Left cardiac atrium (tissue), 4 donors: ENCODE data around the gene PHF23. TPM values are rescaled to one million over a fixed set of nuclear protein-coding genes. Genes with fewer than 3 reads are reported as not detected.

Experiments used
- ATAC-seq, 2 donors: fragments of 200-7000 bp; cut with Tn5 transposase; one replicate each; pipeline ENCODE4 v1.9.1; 2020; ENCODE audit warnings: mild to moderate bottlenecking in 2 of 2, moderate library complexity in 2 of 2
- DNase-seq: peaks from one replicate; pipeline ENCODE4 v3.0.0-alpha.2; 2020
- intact Hi-C, 2 donors: fragments of 100-400 bp; cut with DNase I; formaldehyde crosslinking; loops; one replicate each; pipeline versions ENCODE4 v1.14.1 to v1.15.1; 2022 to 2023
- total RNA-seq, 2 donors: library from RNA; stranded (reverse); fragmentation: NEBNext Ultra II Directional; extraction: Animal tissue kit (Norgen Biotek cat#: 25700); gene quantifications; one replicate each; pipeline ENCODE4 v1.2.1, GENCODE V29; 2021
- donor health status: DM: no; HTN: yes; CAD: no.
- donor health status: DM: no; HTN: yes; CAD: no; lungs with severe emphysema.
- donor health status: DM: yes; HTN: yes; CAD: no.
- donor health status: Dilated cardiomyopathy.

The PHF23 gene
- total RNA-seq, 2 donors from 2014 or later = 18.5 to 27.5 TPM

DNA sequence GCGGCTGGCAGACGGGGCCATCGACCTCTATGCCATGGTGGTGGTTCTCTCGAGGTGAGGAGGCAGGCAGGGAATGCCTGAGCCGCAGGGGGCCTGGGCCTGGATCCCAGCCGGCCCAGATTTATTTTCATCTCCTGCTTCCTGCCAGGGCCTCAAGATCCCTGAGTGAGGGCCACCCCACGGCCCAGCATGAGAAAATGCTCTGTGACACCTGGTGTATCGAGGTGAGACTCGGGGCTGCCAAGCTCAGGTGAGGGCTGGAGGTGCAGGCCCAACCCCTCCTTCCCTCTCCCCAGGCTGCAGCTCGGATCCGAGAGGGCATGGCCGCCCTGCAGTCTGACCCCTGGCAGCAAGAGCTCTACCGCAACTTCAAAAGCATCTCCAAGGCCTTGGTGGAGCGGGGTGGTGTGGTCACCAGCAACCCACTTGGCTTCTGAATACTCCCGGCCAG lies 14.6 kb downstream of the PHF23 start:
- intact Hi-C loops = no loop called here
- ATAC-seq = no peak
- DNase-seq = no peak

DNA sequence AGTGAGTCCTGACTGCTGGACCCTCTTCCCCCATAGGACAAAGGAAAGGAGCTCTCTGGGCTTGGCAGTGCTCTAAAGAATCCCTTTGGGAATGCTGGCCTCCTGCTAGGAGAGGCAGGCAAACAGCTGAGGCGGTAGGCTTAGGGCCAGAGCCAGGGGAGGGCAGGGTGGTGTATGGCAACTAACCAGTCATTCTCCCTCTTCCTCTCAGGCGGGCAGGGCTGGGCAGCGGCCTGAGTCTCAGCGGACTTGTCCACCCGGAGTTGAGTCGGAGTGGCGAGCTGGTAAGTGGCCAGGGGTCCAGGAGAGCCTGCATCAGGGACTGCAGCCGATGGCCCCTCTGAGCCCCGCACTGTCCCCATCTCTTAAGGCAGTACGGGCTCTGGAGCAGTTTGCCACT lies 15.1 kb downstream of the PHF23 start:
- ATAC-seq (no peak), DNase-seq (peak; percentile 29)
- intact Hi-C loops = no loop called here

- ATAC-seq (no peak), DNase-seq (no peak)
- intact Hi-C loops = no loop called here
Measured at GRCh38 chr17:7223375-7223774, 15.9 kb downstream of the PHF23 start.

- peak; percentile 20 for DNase-seq
- intact Hi-C loops = no loop called here
- no peak for ATAC-seq
Measured at GRCh38 chr17:7222972-7223292, 16.3 kb downstream of the PHF23 start.

DNA sequence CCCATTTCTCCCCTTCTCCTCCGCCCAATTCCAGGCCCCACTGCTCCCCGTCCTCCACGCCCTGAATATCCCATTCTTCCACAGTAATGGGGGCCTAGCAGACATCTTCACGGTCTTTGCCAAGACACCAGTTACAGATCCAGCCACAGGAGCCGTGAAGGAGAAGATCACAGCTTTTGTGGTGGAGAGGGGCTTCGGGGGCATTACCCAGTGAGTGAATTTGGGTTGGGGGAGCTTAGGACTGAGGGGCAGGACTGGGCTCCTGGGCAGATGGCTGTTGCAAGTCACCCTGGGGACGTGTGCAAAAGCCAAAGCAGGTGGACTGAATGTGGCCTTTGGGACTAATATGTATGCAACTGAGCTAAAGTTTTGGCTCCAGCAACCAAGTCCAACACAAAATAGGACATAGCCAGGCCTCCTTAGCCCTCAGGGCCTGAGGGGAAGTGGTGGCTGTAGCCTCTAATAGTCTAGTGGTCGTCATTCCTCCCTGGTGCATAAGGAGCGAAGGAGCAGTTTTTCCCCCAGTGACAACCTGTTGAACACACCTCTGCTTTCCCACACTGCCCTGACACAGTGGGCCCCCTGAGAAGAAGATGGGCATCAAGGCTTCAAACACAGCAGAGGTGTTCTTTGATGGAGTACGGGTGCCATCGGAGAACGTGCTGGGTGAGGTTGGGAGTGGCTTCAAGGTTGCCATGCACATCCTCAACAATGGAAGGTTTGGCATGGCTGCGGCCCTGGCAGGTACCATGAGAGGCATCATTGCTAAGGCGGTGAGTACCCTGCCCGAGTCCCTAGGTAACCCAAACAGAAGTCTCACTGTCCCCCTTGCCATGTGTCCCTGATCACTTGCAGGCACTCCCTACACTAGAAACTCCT lies 16.9 kb downstream of the PHF23 start:
- intact Hi-C loops = no loop called here
- ATAC-seq = no peak
- DNase-seq = no peak

- no peak for ATAC-seq
- intact Hi-C loops = no loop called here
Measured at GRCh38 chr17:7221278-7222092, 17.8 kb downstream of the PHF23 start.

GRCh38 chr17:7220593-7221277 lies 18.5 kb downstream of the PHF23 start:
- intact Hi-C loops = no loop called here
- peak in 1 of 2 donors; percentile 2 for ATAC-seq
- peak; percentile 60 for DNase-seq

More at GRCh38 chr17:7221278-7222092, 17.8 kb downstream of the PHF23 start:
- DNase-seq = peak; percentile 21

GRCh38 chr17:7219812-7220592 lies 19.3 kb downstream of the PHF23 start, which contains the start of the genes ACADVL and DLG4:
Gene ACADVL (plus strand): TSS chr17:7219938. CDS start chr17:7219985, 47 bp downstream.
Gene DLG4 (minus strand): TSS chr17:7219836.
- peak; percentile 98 for DNase-seq
- ATAC-seq = peak; percentile 82 to 90
- intact Hi-C loops = no loop called here

- intact Hi-C loops = no loop called here
- no peak for ATAC-seq
- no peak for DNase-seq
Measured at GRCh38 chr17:7219229-7219811, 19.9 kb downstream of the PHF23 start.

DNA sequence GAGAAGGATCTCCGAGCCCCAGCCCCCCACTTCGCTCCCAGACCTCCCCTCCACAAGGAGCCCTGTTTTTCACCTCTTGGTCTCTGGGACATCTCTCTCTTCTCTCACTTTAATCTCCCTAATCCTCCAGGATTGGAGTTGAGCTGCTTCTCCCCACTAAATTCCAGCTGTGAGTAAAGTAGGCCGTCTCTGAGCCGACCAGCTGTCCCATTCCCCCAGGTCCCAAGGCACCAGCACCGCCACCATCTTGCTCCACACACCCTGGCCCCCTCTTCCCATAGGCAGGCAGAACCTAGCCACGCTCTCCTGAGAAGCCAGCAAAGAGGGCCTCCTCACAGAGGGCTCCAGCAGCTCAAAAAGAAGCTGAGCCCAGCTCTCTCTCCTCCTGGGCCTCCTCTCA lies 20.5 kb downstream of the PHF23 start:
- intact Hi-C loops = no loop called here
- DNase-seq = peak; percentile 21
- no peak for ATAC-seq

GRCh38 chr17:7218166-7218565 lies 21.1 kb downstream of the PHF23 start:
- ATAC-seq = no peak
- peak; percentile 26 for DNase-seq
- intact Hi-C loops = no loop called here

- ATAC-seq (no peak), DNase-seq (peak; percentile 74)
- intact Hi-C loops = no loop called here
Measured at GRCh38 chr17:7217113-7217987, 21.9 kb downstream of the PHF23 start.

DNA sequence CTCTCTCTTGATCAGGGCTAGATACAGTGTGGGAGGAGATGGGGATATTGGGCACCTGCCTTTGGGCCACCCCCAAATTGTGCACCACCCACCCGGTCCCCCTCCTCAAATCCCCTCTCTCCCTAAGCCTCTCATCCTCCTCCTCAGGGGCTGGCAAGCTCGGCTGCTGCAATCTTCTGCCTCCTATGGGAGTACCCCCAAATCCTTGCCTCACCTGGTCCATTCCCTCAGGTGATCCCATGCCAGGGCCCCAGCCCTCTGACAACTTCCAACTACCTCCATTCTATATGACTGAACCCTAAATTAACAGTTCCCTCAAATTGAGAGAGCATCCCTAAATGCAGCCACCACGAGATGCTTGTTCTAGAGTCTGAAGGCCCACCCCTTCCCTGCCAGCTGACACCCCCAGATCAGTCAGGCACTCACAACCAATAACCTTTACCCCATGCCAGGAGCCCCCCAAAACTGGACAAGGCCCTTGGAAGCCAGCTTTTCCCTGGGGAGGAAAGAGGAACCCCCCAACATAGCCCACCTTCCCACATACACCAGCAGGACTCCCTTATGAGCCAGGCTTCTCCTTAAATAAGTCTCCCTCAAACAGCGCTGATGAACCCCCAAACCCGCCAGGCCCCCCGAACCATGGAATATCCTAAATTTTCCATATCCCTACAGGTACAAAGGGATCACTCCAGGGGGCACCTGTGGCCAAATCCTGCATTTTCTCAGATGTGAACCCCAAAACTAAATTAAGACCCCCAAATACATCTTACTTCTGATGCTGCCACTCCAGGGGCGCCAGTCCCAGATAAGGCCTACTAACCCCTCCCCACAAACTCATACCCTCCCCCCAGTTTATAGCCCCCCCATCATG lies 22.8 kb downstream of the PHF23 start:
- intact Hi-C loops = no loop called here
- no peak for ATAC-seq

GRCh38 chr17:7215652-7216180 lies 23.5 kb downstream of the PHF23 start:
- ATAC-seq (no peak), DNase-seq (no peak)
- intact Hi-C loops = no loop called here

More for the DNA sequence above, 22.8 kb downstream of the PHF23 start:
- DNase-seq = no peak

GRCh38 chr17:7215136-7215638 lies 24.1 kb downstream of the PHF23 start:
- intact Hi-C loops = no loop called here
- DNase-seq = no peak
- ATAC-seq = no peak
